ENCODE measurements around the gene SH3GL1.

Gene SH3GL1

DNA sequence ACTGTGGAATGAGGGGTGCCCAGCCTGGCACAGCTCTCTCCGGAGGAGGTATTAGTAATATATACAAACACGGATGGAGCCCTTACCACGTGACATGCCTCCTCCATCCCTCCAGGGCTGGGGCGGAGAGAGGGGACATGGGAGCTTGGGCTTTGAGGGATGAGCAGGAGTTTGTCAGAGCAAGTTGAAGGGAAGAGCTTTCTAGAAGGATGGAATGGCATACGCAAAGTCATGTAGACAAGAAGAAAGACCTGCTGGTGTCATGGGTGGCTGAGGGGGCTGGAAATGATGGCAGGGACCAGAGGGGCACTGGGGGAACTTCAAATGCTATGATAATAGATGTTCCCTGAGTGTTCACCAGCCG is 54.3 kb downstream of the SH3GL1 start:
- no peak for TF ChIP-seq ZNF70 (CRISPR knock-in tag; IDR thresholded peaks at IDR 0.05)
- TF ChIP-seq ZC3H10 (CRISPR knock-in tag; IDR thresholded peaks at IDR 0.05), result no peak
- peak; percentile 99 for TF ChIP-seq ZFP3 (CRISPR knock-in tag; IDR thresholded peaks at IDR 0.05)
- TF ChIP-seq CSRNP3 (CRISPR knock-in tag; IDR thresholded peaks at IDR 0.05), result no peak
- no peak for TF ChIP-seq ZNF565 (CRISPR knock-in tag; conservative IDR thresholded peaks at IDR 0.05; ENCODE audit: low read depth)
- TF ChIP-seq ZFP30 (CRISPR knock-in tag; IDR thresholded peaks at IDR 0.05), result no peak
- no peak for ATAC-seq

GRCh38 chr19:4345342-4346019 is 54.9 kb downstream of the SH3GL1 start:
- ATAC-seq, result no peak

More at GRCh38 chr19:4345342-4346019, 54.9 kb downstream of the SH3GL1 start:
- TF ChIP-seq POU6F1 (CRISPR knock-in tag; IDR thresholded peaks at IDR 0.05; ENCODE audit: borderline replicate concordance, low read depth) (no peak), GLIS3 (CRISPR knock-in tag; IDR thresholded peaks at IDR 0.05) (no peak), ESRRG (CRISPR knock-in tag; IDR thresholded peaks at IDR 0.05) (no peak), ZC3H10 (CRISPR knock-in tag; IDR thresholded peaks at IDR 0.05) (no peak), BACH2 (CRISPR knock-in tag; IDR thresholded peaks at IDR 0.05; ENCODE audit: borderline replicate concordance) (no peak), TCF4 (CRISPR knock-in tag; IDR thresholded peaks at IDR 0.05; ENCODE audit: borderline replicate concordance) (no peak), PPARA (CRISPR knock-in tag; IDR thresholded peaks at IDR 0.05; ENCODE audit: borderline replicate concordance) (no peak), SNAI2 (CRISPR knock-in tag; IDR thresholded peaks at IDR 0.05) (no peak), CSRNP3 (CRISPR knock-in tag; IDR thresholded peaks at IDR 0.05) (no peak), RARB (CRISPR knock-in tag; IDR thresholded peaks at IDR 0.05) (no peak), ZNF8 (CRISPR knock-in tag; IDR thresholded peaks at IDR 0.05) (no peak), OSR1 (CRISPR knock-in tag; IDR thresholded peaks at IDR 0.05) (no peak), ZNF565 (CRISPR knock-in tag; conservative IDR thresholded peaks at IDR 0.05; ENCODE audit: low read depth) (no peak), ISL1 (CRISPR knock-in tag; IDR thresholded peaks at IDR 0.05) (no peak), TOX (CRISPR knock-in tag; IDR thresholded peaks at IDR 0.05; ENCODE audit: borderline replicate concordance) (no peak), ZFP3 (CRISPR knock-in tag; IDR thresholded peaks at IDR 0.05) (no peak), ARNTL (CRISPR knock-in tag; IDR thresholded peaks at IDR 0.05; ENCODE audit: borderline replicate concordance, low read depth) (no peak), ZNF70 (CRISPR knock-in tag; IDR thresholded peaks at IDR 0.05) (no peak)
- TF ChIP-seq, protein P1, sequence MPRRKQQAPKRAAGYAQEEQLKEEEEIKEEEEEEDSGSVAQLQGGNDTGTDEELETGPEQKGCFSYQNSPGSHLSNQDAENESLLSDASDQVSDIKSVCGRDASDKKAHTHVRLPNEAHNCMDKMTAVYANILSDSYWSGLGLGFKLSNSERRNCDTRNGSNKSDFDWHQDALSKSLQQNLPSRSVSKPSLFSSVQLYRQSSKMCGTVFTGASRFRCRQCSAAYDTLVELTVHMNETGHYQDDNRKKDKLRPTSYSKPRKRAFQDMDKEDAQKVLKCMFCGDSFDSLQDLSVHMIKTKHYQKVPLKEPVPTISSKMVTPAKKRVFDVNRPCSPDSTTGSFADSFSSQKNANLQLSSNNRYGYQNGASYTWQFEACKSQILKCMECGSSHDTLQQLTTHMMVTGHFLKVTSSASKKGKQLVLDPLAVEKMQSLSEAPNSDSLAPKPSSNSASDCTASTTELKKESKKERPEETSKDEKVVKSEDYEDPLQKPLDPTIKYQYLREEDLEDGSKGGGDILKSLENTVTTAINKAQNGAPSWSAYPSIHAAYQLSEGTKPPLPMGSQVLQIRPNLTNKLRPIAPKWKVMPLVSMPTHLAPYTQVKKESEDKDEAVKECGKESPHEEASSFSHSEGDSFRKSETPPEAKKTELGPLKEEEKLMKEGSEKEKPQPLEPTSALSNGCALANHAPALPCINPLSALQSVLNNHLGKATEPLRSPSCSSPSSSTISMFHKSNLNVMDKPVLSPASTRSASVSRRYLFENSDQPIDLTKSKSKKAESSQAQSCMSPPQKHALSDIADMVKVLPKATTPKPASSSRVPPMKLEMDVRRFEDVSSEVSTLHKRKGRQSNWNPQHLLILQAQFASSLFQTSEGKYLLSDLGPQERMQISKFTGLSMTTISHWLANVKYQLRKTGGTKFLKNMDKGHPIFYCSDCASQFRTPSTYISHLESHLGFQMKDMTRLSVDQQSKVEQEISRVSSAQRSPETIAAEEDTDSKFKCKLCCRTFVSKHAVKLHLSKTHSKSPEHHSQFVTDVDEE (CRISPR knock-in tag; IDR thresholded peaks at IDR 0.05), result no peak
- TF ChIP-seq, protein P2, sequence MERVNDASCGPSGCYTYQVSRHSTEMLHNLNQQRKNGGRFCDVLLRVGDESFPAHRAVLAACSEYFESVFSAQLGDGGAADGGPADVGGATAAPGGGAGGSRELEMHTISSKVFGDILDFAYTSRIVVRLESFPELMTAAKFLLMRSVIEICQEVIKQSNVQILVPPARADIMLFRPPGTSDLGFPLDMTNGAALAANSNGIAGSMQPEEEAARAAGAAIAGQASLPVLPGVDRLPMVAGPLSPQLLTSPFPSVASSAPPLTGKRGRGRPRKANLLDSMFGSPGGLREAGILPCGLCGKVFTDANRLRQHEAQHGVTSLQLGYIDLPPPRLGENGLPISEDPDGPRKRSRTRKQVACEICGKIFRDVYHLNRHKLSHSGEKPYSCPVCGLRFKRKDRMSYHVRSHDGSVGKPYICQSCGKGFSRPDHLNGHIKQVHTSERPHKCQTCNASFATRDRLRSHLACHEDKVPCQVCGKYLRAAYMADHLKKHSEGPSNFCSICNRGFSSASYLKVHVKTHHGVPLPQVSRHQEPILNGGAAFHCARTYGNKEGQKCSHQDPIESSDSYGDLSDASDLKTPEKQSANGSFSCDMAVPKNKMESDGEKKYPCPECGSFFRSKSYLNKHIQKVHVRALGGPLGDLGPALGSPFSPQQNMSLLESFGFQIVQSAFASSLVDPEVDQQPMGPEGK (CRISPR knock-in tag; IDR thresholded peaks at IDR 0.05; ENCODE audit: borderline replicate concordance), result no peak

All from SK-N-SH treated with all-trans-retinoic acid at 6 μM for 48 hours (cell line).